NCI-H2196 treated with DMSO at 0.1 percent for 48 hours (cell line): Measurements from ENCODE around the gene IGDCC3.
A peak's percentile ranks its signal among the peaks of the same experiment; 100 is the strongest.
"Not testable (repeated sequence)": the region's sequence is repeated elsewhere in the genome, so short reads cannot be mapped to it uniquely, and the experiment has no call there.

ENCODE experiments used
- DNase-seq: peaks from one replicate; lab custom pipeline; 2025; ENCODE audit not compliant: unreplicated experiment; lab: John Stamatoyannopoulos, UW

The IGDCC3 gene

GRCh38 chr15:65406424-65407000, 28.7 kb upstream of the IGDCC3 start:
- DNase-seq, result no peak

- DNase-seq, result no peak
These were observed 28.1 kb upstream of the IGDCC3 start for GRCh38 chr15:65405791-65406423.

- no peak for DNase-seq
These were observed 26.5 kb upstream of the IGDCC3 start for GRCh38 chr15:65404186-65404872.

GRCh38 chr15:65402961-65403360, 25.2 kb upstream of the IGDCC3 start:
- DNase-seq, result no peak

- no peak for DNase-seq
These were observed 23.9 kb upstream of the IGDCC3 start for GRCh38 chr15:65401611-65402240.

- peak; percentile 60 for DNase-seq
These were observed 23.2 kb upstream of the IGDCC3 start for GRCh38 chr15:65400760-65401610.

- no peak for DNase-seq
These were observed 22.2 kb upstream of the IGDCC3 start for GRCh38 chr15:65399997-65400396.

GRCh38 chr15:65399001-65399706, 21.4 kb upstream of the IGDCC3 start:
- DNase-seq, result no peak

GRCh38 chr15:65398486-65398885, 20.7 kb upstream of the IGDCC3 start:
- not testable (repeated sequence) for DNase-seq

- no peak for DNase-seq
These were observed 19.1 kb upstream of the IGDCC3 start for GRCh38 chr15:65396965-65397317.

GRCh38 chr15:65396283-65396964, 18.6 kb upstream of the IGDCC3 start:
- DNase-seq, result no peak

- no peak for DNase-seq
These were observed 17.9 kb upstream of the IGDCC3 start for GRCh38 chr15:65395567-65396202.

- DNase-seq, result no peak
These were observed 17.1 kb upstream of the IGDCC3 start for GRCh38 chr15:65394936-65395335.

GRCh38 chr15:65394280-65394789, 16.5 kb upstream of the IGDCC3 start:
- DNase-seq, result no peak

- DNase-seq, result no peak
These were observed 15.8 kb upstream of the IGDCC3 start for GRCh38 chr15:65393557-65393956.

GRCh38 chr15:65393091-65393490, 15.3 kb upstream of the IGDCC3 start:
- DNase-seq, result no peak

GRCh38 chr15:65392368-65392767, 14.6 kb upstream of the IGDCC3 start:
- no peak for DNase-seq

- no peak for DNase-seq
These were observed 13.9 kb upstream of the IGDCC3 start for GRCh38 chr15:65391732-65392131.

GRCh38 chr15:65390447-65390846, 12.6 kb upstream of the IGDCC3 start:
- no peak for DNase-seq
